NCI-H2029 (cell line): ENCODE data around the gene APCDD1.
"Not testable (repeated sequence)": the region's sequence is repeated elsewhere in the genome, so short reads cannot be mapped to it uniquely, and the experiment has no call there.

Experiments used
- DNase-seq: peaks from one replicate; lab custom pipeline; 2025; lab: John Stamatoyannopoulos, UW

The APCDD1 gene

GRCh38 chr18:10463096-10463495, 8.7 kb downstream of the APCDD1 start:
- DNase-seq, result no peak

GRCh38 chr18:10463741-10464140, 9.3 kb downstream of the APCDD1 start:
- no peak for DNase-seq

- not testable (repeated sequence) for DNase-seq
Observed at GRCh38 chr18:10464161-10464648, 9.8 kb downstream of the APCDD1 start.

- DNase-seq, result no peak
Observed at GRCh38 chr18:10465174-10465939, 10.9 kb downstream of the APCDD1 start.

GRCh38 chr18:10470429-10470828, 16.0 kb downstream of the APCDD1 start:
- DNase-seq, result no peak

GRCh38 chr18:10471574-10471973, 17.1 kb downstream of the APCDD1 start:
- no peak for DNase-seq

GRCh38 chr18:10473132-10473531, 18.7 kb downstream of the APCDD1 start:
- DNase-seq, result no peak

- DNase-seq, result no peak
Observed at GRCh38 chr18:10474309-10474708, 19.9 kb downstream of the APCDD1 start.

GRCh38 chr18:10475276-10475653, 20.8 kb downstream of the APCDD1 start:
- no peak for DNase-seq

GRCh38 chr18:10475654-10476291, 21.3 kb downstream of the APCDD1 start:
- no peak for DNase-seq

- no peak for DNase-seq
Observed at GRCh38 chr18:10476338-10476791, 21.9 kb downstream of the APCDD1 start.

GRCh38 chr18:10477121-10477862, 22.9 kb downstream of the APCDD1 start:
- DNase-seq, result no peak

GRCh38 chr18:10477863-10478260, 23.4 kb downstream of the APCDD1 start:
- DNase-seq, result no peak

- no peak for DNase-seq
Observed at GRCh38 chr18:10481831-10482230, 27.4 kb downstream of the APCDD1 start.

GRCh38 chr18:10482363-10482984, 28.0 kb downstream of the APCDD1 start:
- no peak for DNase-seq

GRCh38 chr18:10482985-10483949, 28.8 kb downstream of the APCDD1 start:
- no peak for DNase-seq

GRCh38 chr18:10485475-10485874, 31.0 kb downstream of the APCDD1 start:
- DNase-seq, result no peak

GRCh38 chr18:10486362-10486761, 31.9 kb downstream of the APCDD1 start:
- DNase-seq, result no peak

- DNase-seq, result no peak
Observed at GRCh38 chr18:10487154-10487553, 32.7 kb downstream of the APCDD1 start.

- no peak for DNase-seq
Observed at GRCh38 chr18:10488017-10488416, 33.6 kb downstream of the APCDD1 start.
